HFF-Myc (cell line): ENCODE results near the gene INHA.

Experiments used
- DNase-seq: peaks from one replicate; pipeline ENCODE4 v3.0.0-alpha.2; 2011; ENCODE audit warnings: low read depth; ENCODE audit errors: extremely low read depth
- H3K4me3 ChIP-seq: replicated peaks from 2 replicates; pipeline ENCODE4 v1.5.1; 2011; ENCODE audit warnings: low read depth, mild to moderate bottlenecking, control low read depth, low read length
- TF ChIP-seq, protein P1 (sequence below): IDR thresholded peaks from 2 replicates; pipeline ENCODE4 v1.5.1; 2012; ENCODE audit warnings: mild to moderate bottlenecking, low read depth, low read length, control low read depth; ENCODE audit errors: missing control alignments

The INHA gene

DNA sequence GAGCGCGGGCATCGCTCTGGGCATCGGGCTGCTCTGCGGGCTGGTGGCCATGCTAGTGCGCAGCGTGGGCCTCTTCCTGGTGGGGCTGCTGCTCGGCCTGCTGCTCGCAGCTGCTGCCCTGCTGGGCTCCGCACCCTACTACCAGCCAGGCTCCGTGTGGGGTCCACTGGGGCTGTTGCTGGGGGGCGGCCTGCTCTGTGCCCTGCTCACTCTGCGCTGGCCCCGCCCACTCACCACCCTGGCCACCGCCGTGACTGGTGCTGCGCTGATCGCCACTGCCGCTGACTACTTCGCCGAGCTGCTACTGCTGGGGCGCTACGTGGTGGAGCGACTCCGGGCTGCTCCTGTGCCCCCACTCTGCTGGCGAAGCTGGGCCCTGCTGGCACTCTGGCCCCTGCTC is 24.5 kb upstream of the INHA start:
- TF ChIP-seq, protein P1, sequence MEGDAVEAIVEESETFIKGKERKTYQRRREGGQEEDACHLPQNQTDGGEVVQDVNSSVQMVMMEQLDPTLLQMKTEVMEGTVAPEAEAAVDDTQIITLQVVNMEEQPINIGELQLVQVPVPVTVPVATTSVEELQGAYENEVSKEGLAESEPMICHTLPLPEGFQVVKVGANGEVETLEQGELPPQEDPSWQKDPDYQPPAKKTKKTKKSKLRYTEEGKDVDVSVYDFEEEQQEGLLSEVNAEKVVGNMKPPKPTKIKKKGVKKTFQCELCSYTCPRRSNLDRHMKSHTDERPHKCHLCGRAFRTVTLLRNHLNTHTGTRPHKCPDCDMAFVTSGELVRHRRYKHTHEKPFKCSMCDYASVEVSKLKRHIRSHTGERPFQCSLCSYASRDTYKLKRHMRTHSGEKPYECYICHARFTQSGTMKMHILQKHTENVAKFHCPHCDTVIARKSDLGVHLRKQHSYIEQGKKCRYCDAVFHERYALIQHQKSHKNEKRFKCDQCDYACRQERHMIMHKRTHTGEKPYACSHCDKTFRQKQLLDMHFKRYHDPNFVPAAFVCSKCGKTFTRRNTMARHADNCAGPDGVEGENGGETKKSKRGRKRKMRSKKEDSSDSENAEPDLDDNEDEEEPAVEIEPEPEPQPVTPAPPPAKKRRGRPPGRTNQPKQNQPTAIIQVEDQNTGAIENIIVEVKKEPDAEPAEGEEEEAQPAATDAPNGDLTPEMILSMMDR: no peak
- DNase-seq: no peak
- no peak overlapping the region for H3K4me3 ChIP-seq

DNA sequence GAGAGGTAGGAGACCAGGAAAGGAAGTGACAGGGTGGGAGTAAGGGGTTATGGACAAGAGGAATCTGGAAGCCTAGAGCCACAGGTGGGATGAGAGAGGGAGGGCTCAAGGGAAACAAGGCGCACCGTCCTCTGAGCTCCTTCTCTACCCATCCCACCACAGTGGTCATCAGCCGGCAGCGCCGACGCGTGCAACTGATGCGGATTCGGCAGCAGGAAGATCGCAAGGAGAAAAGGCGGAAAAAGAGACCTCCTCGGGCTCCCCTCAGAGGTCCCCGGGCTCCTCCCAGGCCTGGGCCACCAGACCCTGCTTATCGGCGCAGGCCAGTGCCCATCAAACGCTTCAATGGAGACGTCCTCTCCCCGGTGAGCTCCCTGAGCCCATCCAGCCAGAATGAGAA is 23.1 kb upstream of the INHA start:
- no peak overlapping the region for H3K4me3 ChIP-seq
- TF ChIP-seq, protein P1: no peak
- no peak for DNase-seq

DNA sequence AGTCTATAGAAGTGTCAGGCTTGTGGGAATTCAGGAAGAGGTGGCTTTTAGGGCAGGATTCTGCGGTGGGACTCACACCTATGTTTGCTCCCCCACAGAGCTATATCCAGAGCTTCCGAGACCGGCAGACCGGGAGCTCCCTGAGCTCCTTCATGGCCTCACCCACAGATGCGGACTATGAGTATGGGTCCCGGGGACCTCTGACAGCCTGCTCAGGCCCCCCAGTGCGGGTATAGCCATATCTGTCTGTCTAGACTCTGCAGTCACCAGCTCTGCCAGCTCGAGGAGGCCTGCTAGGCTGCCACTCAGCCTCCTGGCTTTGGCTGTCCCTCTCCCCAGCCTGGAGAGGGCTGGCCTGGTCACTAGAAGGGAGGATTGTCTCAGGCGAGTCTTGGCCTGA is 22.5 kb upstream of the INHA start:
- DNase-seq: no peak
- TF ChIP-seq, protein P1: no peak
- no peak overlapping the region for H3K4me3 ChIP-seq

DNA sequence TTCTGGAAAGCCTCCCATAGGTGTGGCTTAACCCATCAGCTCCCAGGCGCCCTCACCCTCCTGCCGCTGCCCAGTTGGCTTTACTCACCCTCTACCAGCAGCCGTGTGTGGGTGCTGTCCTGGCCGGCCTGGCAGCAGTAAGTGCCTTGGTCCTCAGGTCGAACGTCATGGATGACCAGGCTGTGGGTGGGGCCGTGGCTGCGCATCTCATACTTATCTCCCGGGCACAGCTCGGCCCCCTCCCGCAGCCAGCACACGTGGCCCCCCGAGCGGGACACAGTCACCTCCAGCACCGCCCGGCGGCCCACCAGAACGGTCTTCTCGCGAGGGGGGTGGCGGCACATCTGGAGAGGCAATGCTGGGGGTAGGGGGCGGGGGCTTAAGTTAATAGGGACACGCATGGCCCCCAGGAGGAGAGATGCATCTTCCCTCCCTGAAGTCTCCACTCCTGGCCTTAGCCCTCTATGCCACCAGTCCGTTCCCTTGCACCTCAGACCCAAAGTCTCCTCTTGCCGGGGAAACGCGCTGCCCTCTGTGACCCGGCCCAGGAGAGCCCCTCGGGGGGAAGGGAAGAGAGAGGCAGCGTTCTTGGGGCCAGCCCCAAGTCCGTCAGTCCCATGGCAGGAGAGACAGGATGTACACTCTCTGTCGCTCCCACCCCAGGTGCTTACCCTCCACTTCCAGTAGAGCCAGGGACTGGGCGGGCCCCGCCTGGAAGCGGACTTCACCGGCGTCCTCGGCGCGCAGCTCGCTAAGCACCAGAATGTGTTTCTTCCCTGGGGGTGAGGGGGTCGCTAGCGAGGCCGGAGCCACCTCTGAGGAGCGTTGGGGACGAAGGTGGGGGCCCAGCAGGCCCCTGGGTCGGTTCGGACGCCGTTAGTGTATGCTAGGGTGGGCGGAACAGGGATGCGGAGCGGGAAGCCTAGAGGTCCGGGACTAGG is 20.4 kb upstream of the INHA start:
- TF ChIP-seq, protein P1: no peak
- peak overlapping the region; percentile 44 for H3K4me3 ChIP-seq
- no peak for DNase-seq

DNA sequence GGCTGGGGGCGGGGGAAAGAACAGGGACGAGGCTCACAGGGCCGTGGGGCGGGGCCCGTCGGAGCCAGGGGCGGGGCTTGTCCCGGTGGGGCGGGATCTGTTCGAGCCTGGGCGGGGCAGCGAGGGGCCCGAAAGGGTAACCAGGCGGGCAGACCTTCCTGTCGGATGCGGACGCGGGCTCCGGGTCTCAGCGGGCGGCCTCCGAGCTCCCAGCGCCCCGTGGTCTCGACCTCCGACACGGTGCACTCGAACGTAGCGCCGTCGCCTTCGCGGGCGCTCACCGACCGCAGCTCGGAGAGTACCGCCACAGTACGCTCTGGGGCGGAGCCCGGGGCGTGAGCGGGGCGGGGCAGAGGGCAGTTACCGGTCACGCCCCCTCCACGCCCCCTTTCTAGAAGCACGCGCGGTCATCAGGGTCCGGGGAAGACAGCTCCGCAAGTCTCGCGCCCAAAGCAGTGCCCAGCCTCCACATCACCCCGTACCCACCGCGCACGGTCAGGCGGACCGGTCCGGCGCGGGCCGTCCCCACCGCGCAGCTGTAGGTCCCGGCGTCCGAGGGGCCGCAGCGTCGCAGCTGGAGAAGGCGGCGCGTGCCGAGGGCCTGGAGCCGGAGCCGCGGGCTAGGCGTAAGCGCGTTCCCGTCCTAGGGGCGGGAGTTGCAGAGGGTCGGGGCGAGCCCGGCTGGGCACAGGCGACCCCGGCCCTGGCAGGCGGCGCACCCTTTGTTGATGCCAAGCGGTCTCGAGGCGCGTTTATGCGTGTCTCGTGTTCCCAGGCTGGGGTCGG is 19.5 kb upstream of the INHA start:
- peak overlapping the region; percentile 44 for H3K4me3 ChIP-seq
- TF ChIP-seq, protein P1: no peak
- DNase-seq: no peak

DNA sequence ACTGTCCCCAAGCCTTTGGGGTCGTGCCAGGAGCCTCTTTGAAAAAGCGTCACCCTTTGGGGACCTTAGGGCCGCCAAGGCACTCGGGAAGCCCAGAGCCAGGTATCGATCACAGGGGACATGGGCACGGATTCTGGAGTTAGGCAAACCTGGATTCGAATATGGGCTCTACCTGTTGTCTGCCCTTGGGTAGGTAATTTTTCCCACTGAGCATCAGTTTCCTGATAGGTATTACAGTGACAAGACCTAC is 19.0 kb upstream of the INHA start:
- H3K4me3 ChIP-seq: peak overlapping the region; percentile 44
- DNase-seq: no peak
- TF ChIP-seq, protein P1: no peak
